Ishikawa (cell line): Measurements from ENCODE around the gene IFNA1.

Experiments used
- CEBPB ChIP-seq: IDR thresholded peaks from 2 replicates; pipeline ENCODE4 v1.6.1; 2012
- CREB1 ChIP-seq: IDR thresholded peaks from 2 replicates; pipeline ENCODE4 v1.6.1; 2012; ENCODE audit warnings: low read depth
- EGR1 ChIP-seq: IDR thresholded peaks from 2 replicates; pipeline ENCODE4 v1.6.1; 2012
- EP300 ChIP-seq: IDR thresholded peaks from 2 replicates; pipeline ENCODE4 v1.6.1; 2012; ENCODE audit warnings: borderline replicate concordance
- FOXM1 ChIP-seq: IDR thresholded peaks from 2 replicates; pipeline ENCODE4 v1.6.1; 2012; ENCODE audit warnings: low read depth, borderline replicate concordance
- NFIC ChIP-seq: IDR thresholded peaks from 2 replicates; pipeline ENCODE4 v1.6.1; 2012
- RAD21 ChIP-seq: IDR thresholded peaks from 2 replicates; pipeline ENCODE4 v1.6.1; 2012; ENCODE audit warnings: low read depth
- TAF1 ChIP-seq: IDR thresholded peaks from 2 replicates; pipeline ENCODE4 v1.6.1; 2012; ENCODE audit warnings: low read depth, mild to moderate bottlenecking
- TCF12 ChIP-seq: IDR thresholded peaks from 2 replicates; pipeline ENCODE4 v1.6.1; 2012; ENCODE audit warnings: low read depth
- TEAD4 ChIP-seq: IDR thresholded peaks from 2 replicates; pipeline ENCODE4 v1.6.1; 2012
- YY1 ChIP-seq: IDR thresholded peaks from 2 replicates; pipeline ENCODE4 v1.6.1; 2012; ENCODE audit warnings: low read depth
- ZBTB7A ChIP-seq: IDR thresholded peaks from 2 replicates; pipeline ENCODE4 v1.6.1; 2012; ENCODE audit warnings: low read depth
- TF ChIP-seq, protein P1 (sequence below): IDR thresholded peaks from 2 replicates; pipeline ENCODE4 v1.6.1; 2012
- TF ChIP-seq, protein P2 (sequence below): IDR thresholded peaks from 2 replicates; pipeline ENCODE4 v1.6.1; 2012; ENCODE audit warnings: low read depth, mild to moderate bottlenecking
- TF ChIP-seq, protein P3 (sequence below): IDR thresholded peaks from 2 replicates; pipeline ENCODE4 v1.6.1; 2012

IFNA1 gene

DNA sequence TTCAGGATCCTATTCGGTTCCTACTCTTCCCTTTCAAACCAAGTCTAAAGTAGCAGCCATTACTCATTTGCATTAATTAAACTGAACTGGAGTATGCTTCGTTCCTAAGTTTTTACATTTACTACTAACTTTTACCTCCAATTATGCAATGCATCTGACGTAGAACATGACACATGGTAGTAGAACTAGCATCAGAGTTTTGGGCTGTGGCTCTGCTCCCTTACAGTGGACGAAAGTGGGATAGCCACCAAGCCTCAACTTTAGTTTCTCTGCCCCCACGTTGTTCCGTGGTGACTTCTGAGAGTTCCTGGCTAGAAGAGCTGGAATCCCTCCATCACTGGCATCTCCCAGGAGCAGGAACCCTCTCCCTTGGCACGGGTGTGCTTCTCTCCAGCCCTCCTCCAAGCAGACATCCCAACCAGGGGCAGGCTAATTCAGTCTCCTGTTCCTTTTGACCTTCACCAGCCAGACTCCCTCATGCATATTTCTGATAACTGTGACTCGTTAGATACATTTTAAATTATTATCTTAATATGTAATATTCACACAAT is 39.0 kb downstream of the IFNA1 start:
- TF ChIP-seq TEAD4 (no peak), TCF12 (no peak), ZBTB7A (no peak), YY1 (no peak)

DNA sequence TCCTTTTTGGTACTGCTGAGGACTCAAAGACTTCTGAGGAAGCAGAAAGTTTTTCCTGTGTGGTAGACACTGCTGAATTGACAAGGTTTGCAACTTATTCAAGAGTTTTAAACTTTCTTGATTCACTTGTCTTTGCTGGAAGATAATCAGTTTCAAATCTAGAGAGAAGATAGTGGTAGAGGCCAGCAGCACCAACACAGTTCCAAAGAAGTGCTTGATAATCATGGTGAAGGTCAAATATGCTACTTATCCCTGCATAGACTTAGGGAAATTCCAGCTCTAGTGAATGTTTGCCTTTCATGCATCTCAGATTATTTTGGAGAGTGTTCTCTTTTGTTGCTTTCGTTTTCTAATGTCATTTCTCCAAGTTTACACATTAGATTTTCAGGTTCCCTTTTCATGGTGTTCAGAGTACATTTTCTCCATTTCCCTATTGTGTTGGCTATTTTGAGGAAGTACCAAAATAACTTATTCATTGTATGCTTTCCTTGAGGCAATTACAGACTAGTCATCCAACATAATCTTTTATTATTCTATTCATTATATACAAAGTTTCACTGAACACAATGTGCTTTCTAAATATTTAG is 41.3 kb downstream of the IFNA1 start:
- TF ChIP-seq TCF12 (no peak), CREB1 (no peak), CEBPB (no peak), YY1 (no peak), NFIC (no peak), EGR1 (no peak), FOXM1 (no peak), ZBTB7A (no peak), RAD21 (no peak), TEAD4 (no peak), TAF1 (no peak), EP300 (no peak)
- TF ChIP-seq, protein P1, sequence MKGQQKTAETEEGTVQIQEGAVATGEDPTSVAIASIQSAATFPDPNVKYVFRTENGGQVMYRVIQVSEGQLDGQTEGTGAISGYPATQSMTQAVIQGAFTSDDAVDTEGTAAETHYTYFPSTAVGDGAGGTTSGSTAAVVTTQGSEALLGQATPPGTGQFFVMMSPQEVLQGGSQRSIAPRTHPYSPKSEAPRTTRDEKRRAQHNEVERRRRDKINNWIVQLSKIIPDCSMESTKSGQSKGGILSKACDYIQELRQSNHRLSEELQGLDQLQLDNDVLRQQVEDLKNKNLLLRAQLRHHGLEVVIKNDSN = no peak
- TF ChIP-seq, protein P2, sequence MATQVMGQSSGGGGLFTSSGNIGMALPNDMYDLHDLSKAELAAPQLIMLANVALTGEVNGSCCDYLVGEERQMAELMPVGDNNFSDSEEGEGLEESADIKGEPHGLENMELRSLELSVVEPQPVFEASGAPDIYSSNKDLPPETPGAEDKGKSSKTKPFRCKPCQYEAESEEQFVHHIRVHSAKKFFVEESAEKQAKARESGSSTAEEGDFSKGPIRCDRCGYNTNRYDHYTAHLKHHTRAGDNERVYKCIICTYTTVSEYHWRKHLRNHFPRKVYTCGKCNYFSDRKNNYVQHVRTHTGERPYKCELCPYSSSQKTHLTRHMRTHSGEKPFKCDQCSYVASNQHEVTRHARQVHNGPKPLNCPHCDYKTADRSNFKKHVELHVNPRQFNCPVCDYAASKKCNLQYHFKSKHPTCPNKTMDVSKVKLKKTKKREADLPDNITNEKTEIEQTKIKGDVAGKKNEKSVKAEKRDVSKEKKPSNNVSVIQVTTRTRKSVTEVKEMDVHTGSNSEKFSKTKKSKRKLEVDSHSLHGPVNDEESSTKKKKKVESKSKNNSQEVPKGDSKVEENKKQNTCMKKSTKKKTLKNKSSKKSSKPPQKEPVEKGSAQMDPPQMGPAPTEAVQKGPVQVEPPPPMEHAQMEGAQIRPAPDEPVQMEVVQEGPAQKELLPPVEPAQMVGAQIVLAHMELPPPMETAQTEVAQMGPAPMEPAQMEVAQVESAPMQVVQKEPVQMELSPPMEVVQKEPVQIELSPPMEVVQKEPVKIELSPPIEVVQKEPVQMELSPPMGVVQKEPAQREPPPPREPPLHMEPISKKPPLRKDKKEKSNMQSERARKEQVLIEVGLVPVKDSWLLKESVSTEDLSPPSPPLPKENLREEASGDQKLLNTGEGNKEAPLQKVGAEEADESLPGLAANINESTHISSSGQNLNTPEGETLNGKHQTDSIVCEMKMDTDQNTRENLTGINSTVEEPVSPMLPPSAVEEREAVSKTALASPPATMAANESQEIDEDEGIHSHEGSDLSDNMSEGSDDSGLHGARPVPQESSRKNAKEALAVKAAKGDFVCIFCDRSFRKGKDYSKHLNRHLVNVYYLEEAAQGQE = no peak
- TF ChIP-seq, protein P3, sequence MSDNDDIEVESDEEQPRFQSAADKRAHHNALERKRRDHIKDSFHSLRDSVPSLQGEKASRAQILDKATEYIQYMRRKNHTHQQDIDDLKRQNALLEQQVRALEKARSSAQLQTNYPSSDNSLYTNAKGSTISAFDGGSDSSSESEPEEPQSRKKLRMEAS = no peak

DNA sequence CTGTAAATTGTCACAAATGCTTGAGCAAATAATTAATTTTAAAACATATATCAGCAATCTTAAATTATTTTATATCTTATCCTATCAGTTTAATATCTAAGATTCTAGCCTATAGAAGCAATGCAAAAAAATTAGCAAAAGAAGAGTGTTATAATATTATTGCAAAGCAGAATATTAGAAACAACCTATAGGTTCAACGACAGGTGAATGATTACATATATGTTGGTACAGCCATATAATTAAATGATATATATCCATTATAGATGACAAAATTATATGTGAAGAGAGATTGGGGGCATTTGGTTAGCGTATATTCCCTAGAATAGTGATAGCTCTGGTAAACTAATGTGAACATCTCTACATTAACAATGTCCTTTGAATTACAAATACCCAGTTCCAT is 42.0 kb downstream of the IFNA1 start, which contains the start of gene IFNE:
Gene IFNE, minus strand, starts transcription at position 101 of the 400 bp plus-strand sequence. CDS start 619 bp downstream, outside the sequence.
- TF ChIP-seq TCF12 (no peak), CREB1 (no peak), NFIC (no peak), ZBTB7A (no peak), CEBPB (no peak), FOXM1 (no peak), EGR1 (no peak), EP300 (no peak), TEAD4 (no peak)
- TF ChIP-seq, protein P1 = no peak
- TF ChIP-seq, protein P3 = no peak
